Measurements from ENCODE around the gene KRTAP22-1.

- TF ChIP-seq, protein P1, sequence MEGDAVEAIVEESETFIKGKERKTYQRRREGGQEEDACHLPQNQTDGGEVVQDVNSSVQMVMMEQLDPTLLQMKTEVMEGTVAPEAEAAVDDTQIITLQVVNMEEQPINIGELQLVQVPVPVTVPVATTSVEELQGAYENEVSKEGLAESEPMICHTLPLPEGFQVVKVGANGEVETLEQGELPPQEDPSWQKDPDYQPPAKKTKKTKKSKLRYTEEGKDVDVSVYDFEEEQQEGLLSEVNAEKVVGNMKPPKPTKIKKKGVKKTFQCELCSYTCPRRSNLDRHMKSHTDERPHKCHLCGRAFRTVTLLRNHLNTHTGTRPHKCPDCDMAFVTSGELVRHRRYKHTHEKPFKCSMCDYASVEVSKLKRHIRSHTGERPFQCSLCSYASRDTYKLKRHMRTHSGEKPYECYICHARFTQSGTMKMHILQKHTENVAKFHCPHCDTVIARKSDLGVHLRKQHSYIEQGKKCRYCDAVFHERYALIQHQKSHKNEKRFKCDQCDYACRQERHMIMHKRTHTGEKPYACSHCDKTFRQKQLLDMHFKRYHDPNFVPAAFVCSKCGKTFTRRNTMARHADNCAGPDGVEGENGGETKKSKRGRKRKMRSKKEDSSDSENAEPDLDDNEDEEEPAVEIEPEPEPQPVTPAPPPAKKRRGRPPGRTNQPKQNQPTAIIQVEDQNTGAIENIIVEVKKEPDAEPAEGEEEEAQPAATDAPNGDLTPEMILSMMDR (IDR thresholded peaks at IDR 0.05) = no peak
- TF ChIP-seq POLR2AphosphoS5 (IDR thresholded peaks at IDR 0.05) = no peak
These were observed 27.2 kb downstream of the KRTAP22-1 start for GRCh38 chr21:30628109-30628508.

Measured in transverse colon (tissue), 4 donors.